GM18873 (cell line): Measurements from ENCODE around the gene CHD2.

ENCODE experiments used
- ATAC-seq: cut with Tn5 transposase; IDR thresholded peaks from one replicate; pipeline ENCODE4 v1.9.1; 2021; ENCODE audit warnings: mild to moderate bottlenecking, moderate library complexity, moderate number of reproducible peaks; ENCODE audit not compliant: unreplicated experiment, low FRiP score

Gene CHD2

GRCh38 chr15:92997821-92998220, 97.7 kb downstream of the CHD2 start:
- ATAC-seq = no peak

GRCh38 chr15:93001156-93001555, 101.0 kb downstream of the CHD2 start:
- ATAC-seq = no peak

- ATAC-seq = no peak
These were observed 101.8 kb downstream of the CHD2 start for GRCh38 chr15:93001881-93002280.

GRCh38 chr15:93005133-93005532, 105.0 kb downstream of the CHD2 start:
- ATAC-seq = no peak

- ATAC-seq = no peak
These were observed 107.9 kb downstream of the CHD2 start for GRCh38 chr15:93007994-93008393.

- no peak for ATAC-seq
These were observed 112.7 kb downstream of the CHD2 start for GRCh38 chr15:93012786-93013185.

GRCh38 chr15:93017526-93017925, 117.4 kb downstream of the CHD2 start:
- no peak for ATAC-seq

- no peak for ATAC-seq
These were observed 118.5 kb downstream of the CHD2 start for GRCh38 chr15:93018574-93018973.

GRCh38 chr15:93019090-93019489, 119.0 kb downstream of the CHD2 start:
- ATAC-seq = no peak

GRCh38 chr15:93019971-93020370, 119.8 kb downstream of the CHD2 start:
- no peak for ATAC-seq

GRCh38 chr15:93020976-93021772, 121.0 kb downstream of the CHD2 start:
- ATAC-seq = peak; percentile 63

- ATAC-seq = no peak
These were observed 124.2 kb downstream of the CHD2 start for GRCh38 chr15:93024293-93024692.

- no peak for ATAC-seq
These were observed 124.8 kb downstream of the CHD2 start for GRCh38 chr15:93024716-93025624.

GRCh38 chr15:93025625-93025982, 125.5 kb downstream of the CHD2 start:
- ATAC-seq = no peak

GRCh38 chr15:93026380-93026817, 126.3 kb downstream of the CHD2 start:
- no peak for ATAC-seq

- ATAC-seq = no peak
These were observed 127.3 kb downstream of the CHD2 start for GRCh38 chr15:93027413-93027812.

- no peak for ATAC-seq
These were observed 128.0 kb downstream of the CHD2 start for GRCh38 chr15:93028111-93028631.

- ATAC-seq = no peak
These were observed 128.6 kb downstream of the CHD2 start for GRCh38 chr15:93028632-93029213.

GRCh38 chr15:93029214-93029835, 129.2 kb downstream of the CHD2 start:
- no peak for ATAC-seq

GRCh38 chr15:93029836-93030429, 129.8 kb downstream of the CHD2 start:
- ATAC-seq = no peak
